Measurements from ENCODE around the gene BTG3.

DNA sequence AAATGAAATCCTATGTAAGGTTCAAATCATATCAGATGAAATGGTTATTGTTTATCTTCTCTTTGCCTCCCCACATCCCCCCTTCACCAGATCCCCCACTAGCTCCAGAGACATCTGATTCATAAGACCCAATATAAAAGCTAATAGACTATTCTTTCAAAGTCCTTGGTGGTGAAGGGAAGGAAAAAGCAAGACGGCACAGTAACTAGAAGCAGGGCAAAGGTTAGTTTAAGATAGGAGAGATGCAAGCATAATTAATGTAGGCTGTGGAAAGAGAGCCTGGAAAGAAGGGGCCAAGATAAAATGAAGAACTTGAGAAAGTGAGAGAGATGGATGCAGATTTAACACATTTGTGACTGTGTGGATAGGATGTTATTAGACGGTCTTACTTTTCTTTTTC, 33.8 kb downstream of the BTG3 start:
- no peak for TF ChIP-seq ZBTB1 (CRISPR knock-in tag; IDR thresholded peaks at IDR 0.05; ENCODE audit: borderline replicate concordance, low read depth)
- TF ChIP-seq, protein P1, sequence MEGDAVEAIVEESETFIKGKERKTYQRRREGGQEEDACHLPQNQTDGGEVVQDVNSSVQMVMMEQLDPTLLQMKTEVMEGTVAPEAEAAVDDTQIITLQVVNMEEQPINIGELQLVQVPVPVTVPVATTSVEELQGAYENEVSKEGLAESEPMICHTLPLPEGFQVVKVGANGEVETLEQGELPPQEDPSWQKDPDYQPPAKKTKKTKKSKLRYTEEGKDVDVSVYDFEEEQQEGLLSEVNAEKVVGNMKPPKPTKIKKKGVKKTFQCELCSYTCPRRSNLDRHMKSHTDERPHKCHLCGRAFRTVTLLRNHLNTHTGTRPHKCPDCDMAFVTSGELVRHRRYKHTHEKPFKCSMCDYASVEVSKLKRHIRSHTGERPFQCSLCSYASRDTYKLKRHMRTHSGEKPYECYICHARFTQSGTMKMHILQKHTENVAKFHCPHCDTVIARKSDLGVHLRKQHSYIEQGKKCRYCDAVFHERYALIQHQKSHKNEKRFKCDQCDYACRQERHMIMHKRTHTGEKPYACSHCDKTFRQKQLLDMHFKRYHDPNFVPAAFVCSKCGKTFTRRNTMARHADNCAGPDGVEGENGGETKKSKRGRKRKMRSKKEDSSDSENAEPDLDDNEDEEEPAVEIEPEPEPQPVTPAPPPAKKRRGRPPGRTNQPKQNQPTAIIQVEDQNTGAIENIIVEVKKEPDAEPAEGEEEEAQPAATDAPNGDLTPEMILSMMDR (IDR thresholded peaks at IDR 0.05 in 2 of 3, conservative IDR thresholded peaks at IDR 0.05 in 1 of 3; ENCODE audit: insufficient read depth in 2 of 3, low read depth in 1 of 3, low read length in 3 of 3): no peak

Data from K562 (cell line).